Neural cell (in vitro differentiated cells): ENCODE results near the gene RPS6KA3. TPM values are rescaled to one million over a fixed set of nuclear protein-coding genes. Genes with fewer than 3 reads are reported as not detected.

Experiments
- H2AFZ ChIP-seq: fragments of 200-600, 300-800 bp; sonication (generic), shearing (Covaris generic); 2 replicates; pipeline ENCODE4 v1.6.0; 2014; ENCODE audit warnings: low read depth, mild to moderate bottlenecking, antibody characterized with exemption, low read length, moderate library complexity
- H3F3A ChIP-seq: fragments of 200-600 bp; shearing (Covaris generic); 2 replicates; pipeline ENCODE4 v1.6.1; 2016; ENCODE audit warnings: mild to moderate bottlenecking, moderate library complexity, mixed read lengths, antibody characterized with exemption, low read length; ENCODE audit not compliant: insufficient read depth, poor library complexity, severe bottlenecking
- H3K27ac ChIP-seq: fragments of 200-600, 300-800 bp; sonication (generic), shearing (Covaris generic); 2 replicates; pipeline ENCODE4 v1.5.1; 2014; ENCODE audit warnings: mild to moderate bottlenecking, low read length, moderate library complexity
- H3K27me3 ChIP-seq: fragments of 300-800, 200-600 bp; sonication (generic), shearing (Covaris generic); 2 replicates; pipeline ENCODE4 v1.6.0; 2014; ENCODE audit warnings: mild to moderate bottlenecking, low read depth, low read length, moderate library complexity; ENCODE audit not compliant: insufficient read depth
- H3K36me3 ChIP-seq: fragments of 300-800, 200-600 bp; sonication (generic), shearing (Covaris generic); 2 replicates; pipeline ENCODE4 v1.5.1; 2014; ENCODE audit warnings: mild to moderate bottlenecking, antibody characterized with exemption, low read length, moderate library complexity; ENCODE audit not compliant: insufficient read depth
- H3K4me2 ChIP-seq: fragments of 300-800, 200-600 bp; sonication (generic), shearing (Covaris generic); 2 replicates; pipeline ENCODE4 v1.6.0; 2014; ENCODE audit warnings: mild to moderate bottlenecking, low read length
- H3K4me3 ChIP-seq: fragments of 300-800, 200-600 bp; sonication (generic), shearing (Covaris generic); 2 replicates; pipeline ENCODE4 v1.5.1; 2014; ENCODE audit warnings: mild to moderate bottlenecking, low read length, moderate library complexity
- H3K79me2 ChIP-seq: fragments of 200-600 bp; shearing (Covaris generic); replicated peaks from 2 replicates; pipeline ENCODE4 v1.6.0; 2014; ENCODE audit warnings: mild to moderate bottlenecking, low read length, moderate library complexity; ENCODE audit not compliant: insufficient read depth
- H3K9ac ChIP-seq: fragments of 300-800, 200-600 bp; sonication (generic), shearing (Covaris generic); 2 replicates; pipeline ENCODE4 v1.6.1; 2016; ENCODE audit warnings: mild to moderate bottlenecking, low read length, mixed read lengths
- H3K9me2 ChIP-seq: fragments of 200-600 bp; shearing (Covaris generic); 2 replicates; pipeline ENCODE4 v1.6.1; 2016; ENCODE audit warnings: mild to moderate bottlenecking, low read length, mixed read lengths; ENCODE audit not compliant: insufficient read depth
- H3K9me3 ChIP-seq: fragments of 200-600, 300-800 bp; sonication (generic), shearing (Covaris generic); 2 replicates; pipeline ENCODE4 v1.6.1; 2016; ENCODE audit warnings: mild to moderate bottlenecking, mixed run types, low read length, moderate library complexity, mixed read lengths
- H4K20me1 ChIP-seq: fragments of 200-600 bp; shearing (Covaris generic); 2 replicates; pipeline ENCODE4 v1.6.1; 2016; ENCODE audit warnings: mild to moderate bottlenecking, mixed run types; ENCODE audit not compliant: insufficient read depth
- CTCF ChIP-seq: fragments of 450-650 bp; IDR thresholded peaks from 2 replicates; pipeline ENCODE4 v1.5.1; 2014; ENCODE audit warnings: antibody characterized with exemption, mild to moderate bottlenecking, moderate library complexity; ENCODE audit not compliant: poor library complexity, severe bottlenecking
- EP300 ChIP-seq: fragments of 450-650 bp; conservative IDR thresholded peaks from 2 replicates; pipeline ENCODE4 v1.6.1; 2014; ENCODE audit warnings: antibody characterized with exemption, mild to moderate bottlenecking, moderate library complexity; ENCODE audit not compliant: poor library complexity, severe bottlenecking
- EZH2 ChIP-seq: fragments of 200-600, 300-800 bp; shearing (Covaris generic), sonication (generic); IDR thresholded peaks from 2 replicates; pipeline ENCODE4 v1.6.1; 2014; ENCODE audit warnings: antibody characterized with exemption, low read length, borderline replicate concordance, mild to moderate bottlenecking; ENCODE audit not compliant: insufficient read depth, poor library complexity, severe bottlenecking
- MXI1 ChIP-seq: fragments of 450-650 bp; conservative IDR thresholded peaks from 2 replicates; pipeline ENCODE4 v1.6.1; 2014; ENCODE audit warnings: antibody characterized with exemption, mild to moderate bottlenecking; ENCODE audit not compliant: poor library complexity, severe bottlenecking
- POLR2AphosphoS5 ChIP-seq: IDR thresholded peaks from 2 replicates; pipeline ENCODE4 v1.6.1; 2012
- RAD21 ChIP-seq: fragments of 450-650 bp; conservative IDR thresholded peaks from 2 replicates; pipeline ENCODE4 v1.6.1; 2014; ENCODE audit warnings: antibody characterized with exemption, mild to moderate bottlenecking, moderate library complexity
- REST ChIP-seq: IDR thresholded peaks from 2 replicates; pipeline ENCODE4 v1.6.1; 2012; ENCODE audit warnings: borderline replicate concordance
- SMC3 ChIP-seq: fragments of 450-650 bp; conservative IDR thresholded peaks from 2 replicates; pipeline ENCODE4 v1.6.1; 2014; ENCODE audit warnings: antibody characterized with exemption, mild to moderate bottlenecking, moderate library complexity; ENCODE audit not compliant: poor library complexity
- TAF1 ChIP-seq: IDR thresholded peaks from 2 replicates; pipeline ENCODE4 v1.6.1; 2012; ENCODE audit warnings: low read depth
- polyA plus RNA-seq: library from polyadenylated mRNA; depleted of rRNA; stranded (reverse); fragments of >200 nt; gene quantifications from 2 replicates; pipeline ENCODE4 v1.2.3, GENCODE V29; 2014

RPS6KA3 gene
- polyA plus RNA-seq, 1 donor from 2014 or later: 16.5 TPM

- no peaks in the 10 kb centered on the region for H4K20me1 ChIP-seq
- H3K27me3 ChIP-seq: peaks cover 8% of the 10 kb centered on the region
- TF ChIP-seq REST (no peak), POLR2AphosphoS5 (no peak), TAF1 (no peak), RAD21 (no peak), CTCF (no peak), EP300 (no peak), EZH2 (no peak), SMC3 (no peak), MXI1 (no peak)
Observed at GRCh38 chrX:20270562-20270890, 3.8 kb upstream of the RPS6KA3 start.

GRCh38 chrX:20269848-20270561, 3.3 kb upstream of the RPS6KA3 start:
- no peaks in the 10 kb centered on the region for H3K9me3 ChIP-seq
- no peak overlapping the region for H2AFZ ChIP-seq
- no peak overlapping the region for H3K4me2 ChIP-seq
- peaks cover 8% of the 10 kb centered on the region for H3K27me3 ChIP-seq
- H3K27ac ChIP-seq: no peak overlapping the region
- no peaks in the 10 kb centered on the region for H3K9me2 ChIP-seq
- TF ChIP-seq REST (no peak), CTCF (no peak), RAD21 (no peak), SMC3 (no peak), POLR2AphosphoS5 (no peak), TAF1 (no peak), MXI1 (no peak), EP300 (no peak), EZH2 (no peak)
- H3F3A ChIP-seq: no peaks in the 10 kb centered on the region
- H3K4me3 ChIP-seq: no peak overlapping the region
- H3K9ac ChIP-seq: no peak overlapping the region
- H3K79me2 ChIP-seq: no peaks in the 10 kb centered on the region
- H3K36me3 ChIP-seq: no peaks in the 10 kb centered on the region
- H4K20me1 ChIP-seq: no peaks in the 10 kb centered on the region

More at GRCh38 chrX:20270562-20270890, 3.8 kb upstream of the RPS6KA3 start:
- Histone ChIP-seq H3K9me3 (no peaks in the 10 kb centered on the region), H2AFZ (no peak overlapping the region), H3K4me2 (no peak overlapping the region), H3K27ac (no peak overlapping the region), H3K79me2 (no peaks in the 10 kb centered on the region), H3K36me3 (no peaks in the 10 kb centered on the region), H3K9me2 (no peaks in the 10 kb centered on the region), H3K9ac (no peak overlapping the region), H3F3A (no peaks in the 10 kb centered on the region), H3K4me3 (no peak overlapping the region)
